NB4 (cell line): ENCODE results near the gene ZSCAN22.

Source experiments
- DNase-seq: peaks from one replicate; pipeline ENCODE4 v3.0.0; 2010; ENCODE audit warnings: low read depth
- H3K4me3 ChIP-seq: one replicate; pipeline ENCODE4 v1.5.1; 2011; ENCODE audit warnings: mild to moderate bottlenecking, low read depth, low read length, moderate library complexity
- MAX ChIP-seq: IDR thresholded peaks from 2 replicates; pipeline ENCODE4 v1.6.1; 2011; ENCODE audit warnings: low read depth, low read length
- MYC ChIP-seq: IDR thresholded peaks from 2 replicates; pipeline ENCODE4 v1.6.1; 2011; ENCODE audit warnings: low read depth, low read length
- POLR2A ChIP-seq: IDR thresholded peaks from 2 replicates; pipeline ENCODE4 v1.6.1; 2011; ENCODE audit warnings: mild to moderate bottlenecking; ENCODE audit not compliant: insufficient read length; ENCODE audit errors: extremely low read depth
- TF ChIP-seq, protein P1 (sequence below): IDR thresholded peaks from one replicate; pipeline ENCODE4 v1.5.1; 2012; ENCODE audit warnings: low read depth, low read length

Gene ZSCAN22

DNA sequence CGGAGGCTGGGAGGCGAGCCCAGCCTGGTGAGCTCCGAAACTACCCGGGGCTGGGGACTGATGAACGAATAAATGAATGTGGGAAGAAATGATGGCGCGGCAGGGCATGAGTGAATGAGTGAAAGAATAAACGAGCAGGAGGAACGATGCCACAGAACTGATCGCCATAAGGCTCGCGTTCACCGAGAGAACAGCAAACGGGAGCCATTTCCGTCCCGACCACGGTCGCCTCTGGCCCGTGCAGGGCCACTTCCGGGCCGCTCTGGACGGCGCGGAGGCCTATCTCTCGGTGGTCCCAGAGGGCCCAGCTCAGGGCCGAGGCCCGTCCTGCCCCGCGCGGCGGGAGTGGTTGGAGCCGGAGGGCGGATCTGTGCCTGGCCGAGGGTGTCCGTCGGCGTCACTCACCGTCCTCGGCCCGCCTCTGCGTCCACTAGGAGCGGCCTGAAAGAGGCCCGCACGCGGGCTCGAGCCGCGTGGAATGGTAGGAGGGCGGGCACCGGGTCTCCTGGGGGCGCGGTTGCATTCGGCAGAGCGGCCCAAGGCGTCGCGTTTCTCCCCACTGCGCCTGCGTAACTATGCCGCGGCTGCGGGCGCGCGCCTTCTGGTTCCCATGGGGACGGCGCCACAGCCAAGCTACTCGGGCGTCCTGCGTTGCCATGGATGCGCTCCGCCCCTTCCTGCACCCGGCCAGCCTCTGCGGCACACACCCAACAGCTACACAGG lies 35.6 kb downstream of the ZSCAN22 start, which contains the start of gene ZNF497:
Gene ZNF497, minus strand, starts transcription at position 480 of the 723 bp plus-strand sequence. CDS start 5,116 bp downstream, outside the sequence.
- TF ChIP-seq POLR2A (peak; percentile 72), MYC (peak; percentile 76), MAX (peak; percentile 66; the same call in 1 of the 2 replicates)
- TF ChIP-seq, protein P1, sequence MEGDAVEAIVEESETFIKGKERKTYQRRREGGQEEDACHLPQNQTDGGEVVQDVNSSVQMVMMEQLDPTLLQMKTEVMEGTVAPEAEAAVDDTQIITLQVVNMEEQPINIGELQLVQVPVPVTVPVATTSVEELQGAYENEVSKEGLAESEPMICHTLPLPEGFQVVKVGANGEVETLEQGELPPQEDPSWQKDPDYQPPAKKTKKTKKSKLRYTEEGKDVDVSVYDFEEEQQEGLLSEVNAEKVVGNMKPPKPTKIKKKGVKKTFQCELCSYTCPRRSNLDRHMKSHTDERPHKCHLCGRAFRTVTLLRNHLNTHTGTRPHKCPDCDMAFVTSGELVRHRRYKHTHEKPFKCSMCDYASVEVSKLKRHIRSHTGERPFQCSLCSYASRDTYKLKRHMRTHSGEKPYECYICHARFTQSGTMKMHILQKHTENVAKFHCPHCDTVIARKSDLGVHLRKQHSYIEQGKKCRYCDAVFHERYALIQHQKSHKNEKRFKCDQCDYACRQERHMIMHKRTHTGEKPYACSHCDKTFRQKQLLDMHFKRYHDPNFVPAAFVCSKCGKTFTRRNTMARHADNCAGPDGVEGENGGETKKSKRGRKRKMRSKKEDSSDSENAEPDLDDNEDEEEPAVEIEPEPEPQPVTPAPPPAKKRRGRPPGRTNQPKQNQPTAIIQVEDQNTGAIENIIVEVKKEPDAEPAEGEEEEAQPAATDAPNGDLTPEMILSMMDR = no peak
- H3K4me3 ChIP-seq = peak within 1 kb of the TSS; percentile 88
- peak; percentile 97 for DNase-seq

DNA sequence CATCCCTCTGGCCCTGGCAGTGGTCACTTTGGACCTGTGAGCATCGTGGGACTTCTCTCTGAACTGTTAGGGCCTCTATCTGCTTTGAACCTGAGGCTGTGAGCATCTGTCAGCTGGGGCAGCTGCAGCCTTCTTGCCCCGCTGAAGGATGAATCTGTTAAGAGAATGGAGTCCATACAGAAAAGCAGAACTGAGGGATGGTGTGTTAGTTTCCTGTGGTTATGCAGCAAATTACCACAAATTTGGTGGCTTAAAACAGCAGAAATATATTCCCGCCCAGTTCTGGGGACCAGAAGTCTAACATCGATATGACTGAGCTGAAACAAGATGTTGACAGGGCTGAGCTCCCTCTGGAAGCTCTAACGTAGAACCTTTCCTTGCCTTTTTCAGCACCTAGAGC lies 37.4 kb downstream of the ZSCAN22 start:
- TF ChIP-seq POLR2A (no peak), MAX (no peak; the same call in 1 of the 2 replicates), MYC (no peak)
- TF ChIP-seq, protein P1 = no peak
- H3K4me3 ChIP-seq = no peak overlapping the region
- DNase-seq = peak; percentile 89

DNA sequence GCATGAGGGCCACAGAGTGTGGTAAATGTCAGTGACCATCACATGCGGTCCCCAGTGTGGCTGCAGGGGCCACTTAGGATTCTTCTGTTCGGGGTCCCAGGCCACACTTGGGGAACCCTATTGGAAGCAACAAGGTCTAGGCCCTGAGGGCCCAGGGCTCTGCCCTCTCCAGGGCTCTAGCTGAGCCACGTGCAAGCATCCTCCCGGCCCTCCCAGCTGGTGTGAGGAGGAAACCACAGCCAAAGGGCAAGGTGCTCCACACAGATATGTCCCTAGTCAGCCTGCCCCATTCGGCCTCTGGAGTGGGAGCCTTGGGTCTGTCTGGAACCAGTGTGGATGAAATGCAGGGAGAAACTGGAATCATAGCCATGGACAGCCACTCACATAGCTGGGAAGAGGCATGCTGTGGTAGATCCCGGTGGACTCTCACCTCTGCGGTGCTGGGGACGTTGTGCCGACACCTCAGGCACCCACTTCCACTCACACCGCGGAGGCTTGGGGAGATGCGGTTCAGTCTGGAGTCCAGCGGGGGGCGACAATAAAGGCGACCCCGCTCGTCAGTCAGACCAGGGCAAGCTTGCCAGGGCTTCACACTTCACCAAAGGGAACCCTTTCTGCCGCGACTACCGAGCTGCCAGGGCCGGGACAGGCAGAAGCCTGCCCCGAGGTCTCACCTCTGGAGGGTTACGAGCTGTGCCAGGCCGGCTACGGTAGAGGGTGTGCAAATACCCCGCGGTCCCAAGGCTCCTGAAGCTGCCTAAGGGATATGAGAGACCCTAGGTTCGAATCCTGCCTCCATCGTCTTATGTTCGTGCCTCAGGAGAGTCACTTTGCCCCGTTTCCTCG lies 40.0 kb downstream of the ZSCAN22 start:
- TF ChIP-seq POLR2A (no peak), MYC (no peak)
- TF ChIP-seq, protein P1 = peak; percentile 13
- DNase-seq = peak; percentile 37
- no peak overlapping the region for H3K4me3 ChIP-seq

- no peak overlapping the region for H3K4me3 ChIP-seq
- TF ChIP-seq MYC = no peak
- no peak for DNase-seq
These were observed 41.1 kb downstream of the ZSCAN22 start for GRCh38 chr19:58367698-58368454.

DNA sequence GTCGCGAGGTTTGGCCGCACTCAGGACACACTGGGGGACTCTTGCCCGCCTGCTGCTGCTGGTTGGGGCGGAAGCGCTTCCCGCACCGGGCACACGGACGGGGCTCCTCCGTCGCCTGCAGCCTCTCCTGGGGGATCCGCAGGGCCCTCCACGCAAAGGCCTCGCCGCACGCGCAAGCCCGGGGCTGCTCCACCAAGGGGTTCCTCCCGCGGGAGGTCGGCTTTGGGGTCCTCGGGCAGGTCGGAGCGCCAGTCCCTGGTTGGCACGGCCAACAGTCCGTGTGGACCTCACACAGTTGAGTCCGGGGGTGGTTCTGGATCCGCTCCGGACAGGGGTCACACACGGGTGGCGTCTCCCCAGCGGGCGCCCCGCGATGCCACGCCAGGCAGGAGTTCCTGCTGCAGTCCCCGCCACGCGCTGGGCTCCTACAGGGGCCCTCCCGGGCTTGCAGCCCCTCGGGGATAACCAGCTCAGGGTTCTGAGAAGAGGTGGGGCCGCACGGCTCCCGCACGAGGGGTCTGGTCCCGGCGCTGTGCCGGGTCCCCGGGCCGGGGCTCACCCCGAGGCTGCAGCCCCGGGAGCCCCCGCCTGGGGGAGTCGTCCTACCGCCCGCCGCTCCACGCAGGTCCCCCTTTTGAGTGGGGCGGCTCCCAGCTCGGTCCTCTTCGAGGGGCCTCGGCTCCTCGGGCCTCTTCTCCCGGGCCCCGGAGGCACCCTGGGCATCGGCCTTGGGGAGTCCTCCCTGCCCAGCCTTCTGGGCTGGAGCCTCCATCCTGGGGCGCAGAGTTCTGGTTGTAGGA lies 42.0 kb downstream of the ZSCAN22 start:
- DNase-seq = no peak
- no peak for TF ChIP-seq MYC
- no peak for TF ChIP-seq POLR2A
- TF ChIP-seq, protein P1 = no peak
- TF ChIP-seq MAX = no peak
- H3K4me3 ChIP-seq = no peak overlapping the region
